HepG2 (cell line): ENCODE data around the gene ABI3. TPM values are rescaled to one million over a fixed set of nuclear protein-coding genes. Genes with fewer than 3 reads are reported as not detected.

Source experiments
- HCFC1 ChIP-seq: fragments of 150-350 bp; IDR thresholded peaks from 2 replicates; pipeline ENCODE4 v1.6.1; 2014; ENCODE audit warnings: low read depth, low read length
- HMGA1 ChIP-seq: sonication (generic); formaldehyde crosslinking; conservative IDR thresholded peaks from 2 replicates; pipeline ENCODE4 v1.4.0; 2020; ENCODE audit warnings: missing genetic modification reagents
- KDM5A ChIP-seq: fragments of 200-600 bp; sonication (generic); IDR thresholded peaks from 2 replicates; pipeline ENCODE4 v1.7.0; 2018; ENCODE audit warnings: antibody characterized with exemption, mild to moderate bottlenecking, low read length, borderline replicate concordance
- MBNL3 ChIP-seq: fragments of 250-450 bp; sonication (Bioruptor Pico); conservative IDR thresholded peaks from 2 replicates; pipeline ENCODE4 v1.8.0; 2022; ENCODE audit warnings: mild to moderate bottlenecking, inconsistent platforms
- THRA ChIP-seq: sonication (generic); formaldehyde crosslinking; IDR thresholded peaks from 2 replicates; pipeline ENCODE4 v1.4.0; 2020; ENCODE audit warnings: missing genetic modification reagents, borderline replicate concordance
- TRIM24 ChIP-seq: sonication (generic); formaldehyde crosslinking; IDR thresholded peaks from 2 replicates; pipeline ENCODE4 v1.8.0; 2022; ENCODE audit warnings: mild to moderate bottlenecking, missing genetic modification reagents
- ZNF142 ChIP-seq: sonication (generic); formaldehyde crosslinking; IDR thresholded peaks from 2 replicates; pipeline ENCODE4 v1.4.0; 2020; ENCODE audit warnings: missing genetic modification reagents
- ZNF451 ChIP-seq: sonication (generic); formaldehyde crosslinking; IDR thresholded peaks from 2 replicates; pipeline ENCODE4 v1.5.0; 2020; ENCODE audit warnings: mild to moderate bottlenecking, missing genetic modification reagents
- ZNF512 ChIP-seq: sonication (generic); formaldehyde crosslinking; IDR thresholded peaks from 2 replicates; pipeline ENCODE4 v1.4.0; 2020; ENCODE audit warnings: mild to moderate bottlenecking, missing genetic modification reagents
- ZNF570 ChIP-seq: sonication (generic); formaldehyde crosslinking; IDR thresholded peaks from 2 replicates; pipeline ENCODE4 v1.4.0; 2020; ENCODE audit warnings: mild to moderate bottlenecking, missing genetic modification reagents, borderline replicate concordance
- ZNF7 ChIP-seq: IDR thresholded peaks from 2 replicates; pipeline ENCODE4 v1.6.1; 2016; ENCODE audit warnings: missing biosample characterization, missing genetic modification reagents
- ZNF740 ChIP-seq: sonication (generic); formaldehyde crosslinking; IDR thresholded peaks from 2 replicates; pipeline ENCODE4 v1.4.0; 2020; ENCODE audit warnings: missing genetic modification reagents
- ZNF792 ChIP-seq: IDR thresholded peaks from 2 replicates; pipeline ENCODE4 v1.6.1; 2016
- ZSCAN21 ChIP-seq: sonication (generic); formaldehyde crosslinking; IDR thresholded peaks from 2 replicates; pipeline ENCODE4 v1.8.0; 2022; ENCODE audit warnings: mild to moderate bottlenecking, missing genetic modification reagents, moderate library complexity, borderline replicate concordance
- polyA plus RNA-seq, 8 experiments: library from polyadenylated mRNA; depleted of rRNA in 3 of 8; stranded (reverse) in 7 of 8; unstranded in 1 of 8; fragments of >200 nt; fragmentation: Illumina TruSeq in 4 of 8; extraction: Trizol in 4 of 8; gene quantifications; 2 replicates each; pipeline versions ENCODE4 v1.2.1 to v1.2.3, GENCODE V29; 2011 to 2016; ENCODE audit warnings: low read depth in 4 of 8, missing spikeins in 1 of 8, mixed read lengths in 1 of 8; ENCODE audit not compliant: insufficient read depth in 1 of 8
- total RNA-seq, 5 experiments: library from RNA; depleted of rRNA; stranded (reverse); fragments of >200 nt; fragmentation: Illumina TruSeq; extraction: Trizol; gene quantifications; 2 replicates each; pipeline ENCODE4 v1.2.3, GENCODE V29; 2016; ENCODE audit warnings: low read depth in 1 of 5
- TF ChIP-seq, protein P1 (sequence below): sonication (generic); formaldehyde crosslinking; IDR thresholded peaks from 2 replicates; pipeline ENCODE4 v1.8.1; 2023; ENCODE audit warnings: mild to moderate bottlenecking, inconsistent platforms, moderate library complexity, missing genetic modification reagents, borderline replicate concordance

ABI3 gene
- total and polyA plus RNA-seq, 2 of the 13 experiments (the other 11 are each of a cell fraction or from before 2014, with no cell fraction given) = not detected

- TF ChIP-seq THRA (CRISPR knock-in tag) = peak; percentile 48; the same call in 1 of the 2 replicates
- 0 out of 2 replicates have a peak, but pooled peaks have one; percentile 62 for TF ChIP-seq KDM5A
- no peak for TF ChIP-seq HMGA1
- TF ChIP-seq MBNL3 (CRISPR knock-in tag) = no peak
- TF ChIP-seq ZNF740 = peak; percentile 36
- TF ChIP-seq ZNF792 (CRISPR knock-in tag) = peak; percentile 59
- TF ChIP-seq, protein P1, sequence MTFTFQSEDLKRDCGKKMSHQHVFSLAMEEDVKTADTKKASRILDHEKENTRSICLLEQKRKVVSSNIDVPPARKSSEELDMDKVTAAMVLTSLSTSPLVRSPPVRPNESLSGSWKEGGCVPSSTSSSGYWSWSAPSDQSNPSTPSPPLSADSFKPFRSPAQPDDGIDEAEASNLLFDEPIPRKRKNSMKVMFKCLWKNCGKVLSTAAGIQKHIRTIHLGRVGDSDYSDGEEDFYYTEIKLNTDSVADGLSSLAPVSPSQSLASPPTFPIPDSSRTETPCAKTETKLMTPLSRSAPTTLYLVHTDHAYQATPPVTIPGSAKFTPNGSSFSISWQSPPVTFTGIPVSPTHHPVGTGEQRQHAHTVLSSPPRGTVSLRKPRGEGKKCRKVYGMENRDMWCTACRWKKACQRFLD = peak; percentile 97; the same call in 1 of the 2 replicates
- TF ChIP-seq TRIM24 (CRISPR knock-in tag) = no peak
- TF ChIP-seq HCFC1 = peak; percentile 13; the same call in 1 of the 2 replicates
- TF ChIP-seq ZNF512 = 0 out of 2 replicates have a peak, but pooled peaks have one; percentile 57
- peak; percentile 85 for TF ChIP-seq ZSCAN21 (CRISPR knock-in tag)
- TF ChIP-seq ZNF570 (CRISPR knock-in tag) = no peak; the same call in 1 of the 2 replicates
- TF ChIP-seq ZNF142 = peak; percentile 83
- peak; percentile 12; the same call in 1 of the 2 replicates for TF ChIP-seq ZNF7 (CRISPR knock-in tag)
- peak; percentile 60 for TF ChIP-seq ZNF451 (CRISPR knock-in tag)
These were observed 18.4 kb upstream of the ABI3 start (continued) for GRCh38 chr17:49191917-49192741.
